H1 (cell line): ENCODE measurements around the gene TMEM140. TPM values are rescaled to one million over a fixed set of nuclear protein-coding genes. Genes with fewer than 3 reads are reported as not detected.

Experiments used
- CTCF ChIA-PET: fragments of 300-600 bp; sonication (Branson Sonifier 250); formaldehyde crosslinking; loops from one replicate; lab custom pipeline; 2021; ENCODE audit not compliant: partially characterized antibody; lab: Charles Lee
- POLR2A ChIA-PET: fragments of 300-600 bp; sonication (Branson Sonifier 250); formaldehyde crosslinking; loops from one replicate; lab custom pipeline; 2021; ENCODE audit warnings: inconsistent platforms; ENCODE audit not compliant: partially characterized antibody; lab: Charles Lee
- DNase-seq, 2 experiments: peaks; one replicate each; pipeline versions ENCODE4 v3.0.0 to v3.0.0-alpha.2; 2010 to 2022; ENCODE audit warnings: low spot score in 2 of 2, low read depth in 1 of 2, mixed read lengths in 1 of 2
- FAIRE-seq: peaks from 2 replicates; lab custom pipeline; 2011; peaks lifted over from hg19 to GRCh38; lab: Jason Lieb, UNC
- H2AFZ ChIP-seq: 2 replicates; pipeline ENCODE4 v1.8.1; 2012; ENCODE audit warnings: low read length, inconsistent platforms
- H2AK5ac ChIP-seq: 2 replicates; pipeline ENCODE4 v1.6.1; 2013; ENCODE audit warnings: low read depth, low read length
- H2BK120ac ChIP-seq: replicated peaks from 2 replicates; pipeline ENCODE3; 2013; ENCODE audit warnings: low read depth, low read length, inconsistent platforms
- H2BK12ac ChIP-seq: 2 replicates; pipeline ENCODE4 v1.6.1; 2013; ENCODE audit warnings: low read depth, low read length
- H2BK15ac ChIP-seq: 2 replicates; pipeline ENCODE4 v1.6.1; 2013; ENCODE audit warnings: low read length
- H2BK20ac ChIP-seq: 2 replicates; pipeline ENCODE4 v1.6.1; 2013; ENCODE audit warnings: low read length
- H2BK5ac ChIP-seq: 2 replicates; pipeline ENCODE4 v1.6.1; 2013; ENCODE audit warnings: low read depth, low read length
- H3K14ac ChIP-seq: 2 replicates; pipeline ENCODE4 v1.6.1; 2013; ENCODE audit warnings: inconsistent platforms; ENCODE audit not compliant: insufficient read length
- H3K18ac ChIP-seq: 2 replicates; pipeline ENCODE4 v1.6.1; 2013; ENCODE audit warnings: low read length; ENCODE audit errors: extremely low read depth
- H3K23ac ChIP-seq: 2 replicates; pipeline ENCODE4 v1.6.1; 2013; ENCODE audit warnings: inconsistent platforms; ENCODE audit not compliant: insufficient read length
- H3K23me2 ChIP-seq: 2 replicates; pipeline ENCODE4 v1.6.1; 2013; ENCODE audit warnings: low read depth, low read length
- H3K27ac ChIP-seq: 2 replicates; pipeline ENCODE4 v1.6.1; 2011; ENCODE audit warnings: low read depth, low read length, inconsistent platforms
- H3K27me3 ChIP-seq, 4 experiments: replicated peaks in 1 of 4; 1 replicate in 1 of 4; 2 replicates in 3 of 4; pipeline versions ENCODE4 v1.6.1 to v1.8.1; 2011 to 2013; ENCODE audit warnings: low read length in 3 of 4, mild to moderate bottlenecking in 3 of 4, inconsistent platforms in 2 of 4, mixed read lengths in 2 of 4, moderate library complexity in 1 of 4; ENCODE audit not compliant: control insufficient read depth in 3 of 4, insufficient read depth in 3 of 4; ENCODE audit errors: extremely low read depth in 1 of 4
- H3K36me3 ChIP-seq, 4 experiments: 2 replicates each; pipeline versions ENCODE4 v1.6.1 to v1.8.1; 2011 to 2013; ENCODE audit warnings: mild to moderate bottlenecking in 4 of 4, low read length in 3 of 4, moderate library complexity in 2 of 4, control low read depth in 1 of 4, inconsistent platforms in 1 of 4; ENCODE audit not compliant: insufficient read depth in 4 of 4, control insufficient read depth in 2 of 4
- H3K4ac ChIP-seq: replicated peaks from 2 replicates; pipeline ENCODE3; 2013; ENCODE audit warnings: low read length, low read depth, mixed read lengths, inconsistent platforms; ENCODE audit not compliant: insufficient read length
- H3K4me1 ChIP-seq, 4 experiments: replicated peaks in 1 of 4; 1 replicate in 1 of 4; 2 replicates in 3 of 4; pipeline versions ENCODE4 v1.6.1 to v1.8.1; 2011 to 2013; ENCODE audit warnings: low read length in 3 of 4, inconsistent platforms in 2 of 4, mixed read lengths in 1 of 4; ENCODE audit not compliant: insufficient read depth in 4 of 4, control insufficient read depth in 3 of 4
- H3K4me2 ChIP-seq, 2 experiments: 2 replicates each; pipeline versions ENCODE4 v1.6.1 to v1.8.1; 2011 to 2013; ENCODE audit warnings: low read depth in 2 of 2, low read length in 2 of 2, control low read depth in 1 of 2, inconsistent platforms in 1 of 2, mild to moderate bottlenecking in 1 of 2; ENCODE audit not compliant: insufficient read depth in 1 of 2
- H3K4me3 ChIP-seq, 4 experiments: fragments of 200-600, 300-600 bp in 1 of 4; sonication (generic), shearing (Covaris generic), sonication (Bioruptor Twin) in 1 of 4; 2 replicates each; pipeline versions ENCODE4 v1.5.1 to v1.8.1; 2011 to 2016; ENCODE audit warnings: low read length in 4 of 4, low read depth in 3 of 4, control low read depth in 2 of 4, inconsistent platforms in 2 of 4, mild to moderate bottlenecking in 2 of 4, mixed read lengths in 1 of 4, moderate library complexity in 1 of 4; ENCODE audit not compliant: insufficient read depth in 2 of 4; ENCODE audit errors: extremely low read depth in 1 of 4
- H3K56ac ChIP-seq: replicated peaks from 2 replicates; pipeline ENCODE3; 2013; ENCODE audit warnings: low read depth, mild to moderate bottlenecking, mixed read lengths, low read length, inconsistent platforms; ENCODE audit not compliant: insufficient read length
- H3K79me1 ChIP-seq: 2 replicates; pipeline ENCODE4 v1.6.1; 2013; ENCODE audit warnings: low read depth, low read length, control low read depth
- H3K79me2 ChIP-seq, 2 experiments: 2 replicates each; pipeline versions ENCODE4 v1.6.1 to v1.8.1; 2012 to 2013; ENCODE audit warnings: low read length in 2 of 2, mild to moderate bottlenecking in 2 of 2, inconsistent platforms in 1 of 2; ENCODE audit not compliant: insufficient read depth in 2 of 2, control insufficient read depth in 1 of 2
- H3K9ac ChIP-seq, 4 experiments: replicated peaks in 1 of 4; 1 replicate in 1 of 4; 2 replicates in 3 of 4; pipeline versions ENCODE4 v1.6.1 to v1.8.1; 2011 to 2013; ENCODE audit warnings: low read depth in 3 of 4, low read length in 3 of 4, control low read depth in 2 of 4, mild to moderate bottlenecking in 2 of 4, moderate library complexity in 2 of 4, inconsistent platforms in 1 of 4; ENCODE audit errors: extremely low read depth in 1 of 4
- H3K9me3 ChIP-seq, 2 experiments: 2 replicates each; pipeline versions ENCODE4 v1.6.1 to v1.8.1; 2012 to 2013; ENCODE audit warnings: mild to moderate bottlenecking in 2 of 2, moderate library complexity in 2 of 2, control low read depth in 1 of 2, inconsistent platforms in 1 of 2, low read depth in 1 of 2, low read length in 1 of 2, mixed read lengths in 1 of 2; ENCODE audit not compliant: insufficient read depth in 2 of 2
- H4K20me1 ChIP-seq, 2 experiments: replicated peaks in 1 of 2; 2 replicates each; pipeline versions ENCODE3 to v1.8.1; 2011 to 2013; ENCODE audit warnings: inconsistent platforms in 2 of 2, low read length in 2 of 2, mild to moderate bottlenecking in 1 of 2; ENCODE audit not compliant: insufficient read depth in 2 of 2, control insufficient read depth in 1 of 2
- H4K5ac ChIP-seq: 2 replicates; pipeline ENCODE4 v1.6.1; 2013; ENCODE audit warnings: low read length, low read depth, mixed read lengths, inconsistent platforms; ENCODE audit not compliant: insufficient read length
- H4K8ac ChIP-seq: 2 replicates; pipeline ENCODE4 v1.8.0; 2013; ENCODE audit warnings: mild to moderate bottlenecking, moderate library complexity, low read length, inconsistent platforms; ENCODE audit not compliant: insufficient read depth; ENCODE audit errors: extremely low read depth
- H4K91ac ChIP-seq: replicated peaks from 2 replicates; pipeline ENCODE3; 2013; ENCODE audit warnings: low read length, mixed read lengths, inconsistent platforms; ENCODE audit not compliant: insufficient read length
- BCL11A ChIP-seq, 2 experiments: IDR thresholded peaks; one replicate each; pipeline ENCODE4 v1.6.1; 2011; ENCODE audit warnings: low read depth in 2 of 2, low read length in 2 of 2, mild to moderate bottlenecking in 2 of 2
- BRCA1 ChIP-seq: IDR thresholded peaks from 2 replicates; pipeline ENCODE4 v1.6.1; 2012; ENCODE audit warnings: low read depth, low read length, improper control_type of control experiment
- CREB1 ChIP-seq: IDR thresholded peaks from 2 replicates; pipeline ENCODE4 v1.6.1; 2012; ENCODE audit warnings: inconsistent platforms
- HDAC6 ChIP-seq: IDR thresholded peaks from one replicate; pipeline ENCODE4 v1.7.1; 2012; ENCODE audit warnings: low read depth, mild to moderate bottlenecking, inconsistent platforms, low read length, moderate library complexity
- KDM4A ChIP-seq: IDR thresholded peaks from one replicate; pipeline ENCODE4 v1.7.1; 2012; ENCODE audit warnings: low read depth, mild to moderate bottlenecking, moderate library complexity, low read length, inconsistent platforms; ENCODE audit not compliant: severe bottlenecking
- KDM5A ChIP-seq: fragments of 200-600 bp; IDR thresholded peaks from 2 replicates; pipeline ENCODE4 v1.7.1; 2012; ENCODE audit warnings: mild to moderate bottlenecking, low read length, inconsistent platforms, mixed read lengths
- MAX ChIP-seq: IDR thresholded peaks from 2 replicates; pipeline ENCODE4 v1.6.1; 2012; ENCODE audit warnings: inconsistent platforms
- PHF8 ChIP-seq: fragments of 200-600 bp; sonication (generic); conservative IDR thresholded peaks from 2 replicates; pipeline ENCODE4 v1.7.1; 2012; ENCODE audit warnings: low read depth, mild to moderate bottlenecking, inconsistent platforms, low read length, moderate library complexity
- POLR2A ChIP-seq, 2 experiments: IDR thresholded peaks; 1 replicate in 1 of 2; 2 replicates in 1 of 2; pipeline ENCODE4 v1.6.1; 2011; ENCODE audit warnings: low read depth in 2 of 2, low read length in 2 of 2, mild to moderate bottlenecking in 2 of 2; ENCODE audit errors: control extremely low read depth in 1 of 2
- POLR2AphosphoS5 ChIP-seq: IDR thresholded peaks from 2 replicates; pipeline ENCODE4 v1.6.1; 2011; ENCODE audit warnings: low read depth, low read length
- RAD21 ChIP-seq, 2 experiments: IDR thresholded peaks in 1 of 2; conservative IDR thresholded peaks in 1 of 2; 2 replicates each; pipeline ENCODE4 v1.6.1; 2011; ENCODE audit warnings: low read depth in 2 of 2, low read length in 2 of 2, improper control_type of control experiment in 1 of 2, inconsistent platforms in 1 of 2, mild to moderate bottlenecking in 1 of 2, moderate library complexity in 1 of 2
- TCF12 ChIP-seq: IDR thresholded peaks from 2 replicates; pipeline ENCODE4 v1.6.1; 2011; ENCODE audit warnings: low read depth, mild to moderate bottlenecking, low read length
- ZNF274 ChIP-seq: IDR thresholded peaks from 2 replicates; pipeline ENCODE4 v1.7.0; 2012; ENCODE audit warnings: low read length, borderline replicate concordance; ENCODE audit errors: extremely low read depth
- WGBS, 2 experiments: shearing (Covaris generic) in 1 of 2; methylation state at CpG; one replicate each; pipeline versions ENCODE4 v1.1.6 to v1.1.7; 2013 to 2015; ENCODE audit warnings: low lambda C conversion rate in 2 of 2, mixed read lengths in 2 of 2, inconsistent platforms in 1 of 2, low coverage in 1 of 2, missing lambda C conversion rate in 1 of 2; ENCODE audit not compliant: insufficient replicate concordance in 2 of 2, insufficient coverage in 1 of 2, insufficient read length in 1 of 2; ENCODE audit errors: extremely low coverage in 1 of 2, missing lambda C conversion rate in 1 of 2; 5-methylcytosine and 5-hydroxymethylcytosine counted together
- polyA plus RNA-seq, 7 experiments: library from polyadenylated mRNA; depleted of rRNA in 3 of 7; stranded (reverse) in 5 of 7; unstranded in 2 of 7; fragments of >200 nt in 5 of 7; fragments of 200-250 nt in 2 of 7; gene quantifications; 1 replicate in 5 of 7; 2 replicates in 1 of 7; 4 replicates in 1 of 7; pipeline versions ENCODE4 v1.2.1 to v1.2.3, GENCODE V29; 2011 to 2013; ENCODE audit warnings: missing spikeins in 2 of 7, mixed read lengths in 2 of 7
- total RNA-seq: library from RNA; stranded (reverse); fragmentation: NEBNext Ultra II Directional; extraction: Animal tissue kit (Norgen Biotek cat#: 25700); gene quantifications from 2 replicates; pipeline ENCODE4 v1.2.1, GENCODE V29; 2021
- TF ChIP-seq, protein P1 (sequence below): IDR thresholded peaks from 2 replicates; pipeline ENCODE4 v1.6.1; 2011; ENCODE audit warnings: low read length, improper control_type of control experiment

TMEM140 gene
- total and polyA plus RNA-seq, 2 of the 8 experiments (the other 6 are each of a cell fraction or from before 2014, with no cell fraction given), result not detected

DNA sequence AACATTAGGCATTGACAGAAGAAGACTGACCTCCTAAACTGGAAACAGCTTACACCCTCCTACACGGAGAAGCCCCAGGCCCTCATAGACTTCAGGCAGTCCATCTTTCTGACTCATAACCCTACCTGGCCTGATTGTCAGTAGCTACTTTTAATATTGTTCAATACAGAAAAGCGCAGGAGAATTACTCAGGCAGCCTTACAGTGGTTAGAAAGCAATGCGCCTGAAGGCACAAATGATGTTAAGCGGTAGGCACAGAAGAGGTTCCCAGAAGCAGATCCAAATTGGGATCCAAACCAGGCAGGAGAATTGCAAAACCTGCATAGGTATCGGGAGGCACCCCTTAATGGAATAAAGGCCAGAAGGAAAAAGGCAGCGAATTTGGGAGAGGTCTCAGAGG is 28.1 kb downstream of the TMEM140 start:
- peaks cover 0 to 2% (median under 1%) of the 10 kb centered on the region in 4 experiments; a peak in 2 of 8 replicates for H3K36me3 ChIP-seq
- no peak overlapping the region; the same call in 1 of the 2 replicates for H3K18ac ChIP-seq
- POLR2A ChIA-PET, result no interaction called here
- H3K23ac ChIP-seq, result no peak overlapping the region
- H3K14ac ChIP-seq, result no peak overlapping the region
- H2AFZ ChIP-seq, result no peak overlapping the region
- no peak overlapping the region for H4K91ac ChIP-seq
- no peak overlapping the region for H2BK20ac ChIP-seq
- H3K4ac ChIP-seq, result no peak overlapping the region
- no peak overlapping the region for H2BK15ac ChIP-seq
- H2BK12ac ChIP-seq, result no peak overlapping the region; the same call in 1 of the 2 replicates
- peaks cover 0 to 8% (median 4%) of the 10 kb centered on the region in 4 experiments; a peak in 4 of 7 replicates for H3K4me1 ChIP-seq
- H3K4me3 ChIP-seq, result no peak overlapping the region
- H3K9me3 ChIP-seq, result peaks cover 10 to 16% of the 10 kb centered on the region in 2 experiments
- no peaks in the 10 kb centered on the region for H3K23me2 ChIP-seq
- no peak overlapping the region for H3K27ac ChIP-seq
- TF ChIP-seq MAX, result no peak
- no peak for TF ChIP-seq POLR2A (IDR thresholded peaks at IDR 0.05; ENCODE audit: control extremely low read depth in 1 of 2, low read depth in 2 of 2, low read length in 2 of 2)
- no peak for TF ChIP-seq CREB1
- TF ChIP-seq BCL11A (IDR thresholded peaks at IDR 0.05; ENCODE audit: low read depth in 2 of 2, low read length in 2 of 2), result no peak
- no peak for TF ChIP-seq HDAC6
- no peak for TF ChIP-seq ZNF274
- TF ChIP-seq, protein P1, sequence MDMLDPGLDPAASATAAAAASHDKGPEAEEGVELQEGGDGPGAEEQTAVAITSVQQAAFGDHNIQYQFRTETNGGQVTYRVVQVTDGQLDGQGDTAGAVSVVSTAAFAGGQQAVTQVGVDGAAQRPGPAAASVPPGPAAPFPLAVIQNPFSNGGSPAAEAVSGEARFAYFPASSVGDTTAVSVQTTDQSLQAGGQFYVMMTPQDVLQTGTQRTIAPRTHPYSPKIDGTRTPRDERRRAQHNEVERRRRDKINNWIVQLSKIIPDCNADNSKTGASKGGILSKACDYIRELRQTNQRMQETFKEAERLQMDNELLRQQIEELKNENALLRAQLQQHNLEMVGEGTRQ, result no peak
- TF ChIP-seq BRCA1, result no peak
- no peak for TF ChIP-seq TCF12
- no peak for TF ChIP-seq PHF8
- TF ChIP-seq POLR2AphosphoS5, result no peak
- no peak for TF ChIP-seq KDM5A
- TF ChIP-seq RAD21 (IDR thresholded peaks at IDR 0.05 in 1 of 2, conservative IDR thresholded peaks at IDR 0.05 in 1 of 2; ENCODE audit: low read depth in 2 of 2, low read length in 2 of 2), result no peak
- TF ChIP-seq KDM4A, result no peak
- 86% methylated on average over 6 of the region's 6 CpGs; no CpG with 5 or more reads in 1 of the 2 experiments for WGBS, 2 experiments
- DNase-seq, result no peak
- H4K8ac ChIP-seq, result no peak overlapping the region
- no peak for FAIRE-seq
- no peak overlapping the region for H2BK5ac ChIP-seq
- H3K79me2 ChIP-seq, result no peaks in the 10 kb centered on the region
- no peak overlapping the region for H3K56ac ChIP-seq
- CTCF ChIA-PET, result interaction anchor here (1.0 kb wide), 1 partner anchor 12 kb away, joined by 5 read pairs; no protein-coding TSS in a partner anchor
- H3K4me2 ChIP-seq, result no peak overlapping the region
- H2AK5ac ChIP-seq, result no peak overlapping the region
- H3K79me1 ChIP-seq, result no peaks in the 10 kb centered on the region
- no peak overlapping the region for H3K9ac ChIP-seq
- no peak overlapping the region for H4K5ac ChIP-seq
- H2BK120ac ChIP-seq, result no peak overlapping the region
- H3K27me3 ChIP-seq, result no peaks in the 10 kb centered on the region
- no peaks in the 10 kb centered on the region for H4K20me1 ChIP-seq
